Measurements from ENCODE around the gene IQGAP1.
A peak's percentile ranks its signal among the peaks of the same experiment; 100 is the strongest.

Gene IQGAP1

GRCh38 chr15:90442423-90442822 is 54.4 kb downstream of the IQGAP1 start:
- no peak for TF ChIP-seq TAF1 (IDR thresholded peaks at IDR 0.05; ENCODE audit: low read depth, low read length)
- no peak for TF ChIP-seq PAX5 (IDR thresholded peaks at IDR 0.05; ENCODE audit: insufficient read depth, low read length, severe bottlenecking)
- no peak for TF ChIP-seq SPI1 (IDR thresholded peaks at IDR 0.05; ENCODE audit: low read depth, low read length)
- no peak for TF ChIP-seq POLR2A (IDR thresholded peaks at IDR 0.05; ENCODE audit: low read depth, low read length)
- TF ChIP-seq POLR2AphosphoS5 (IDR thresholded peaks at IDR 0.05; ENCODE audit: low read depth, low read length), result no peak
- TF ChIP-seq POU2F2 (IDR thresholded peaks at IDR 0.05; ENCODE audit: low read depth, low read length), result no peak
- FAIRE-seq, result no peak
- DNase-seq (ENCODE audit: insufficient read length, low spot score), result no peak

GRCh38 chr15:90449206-90449735 is 61.2 kb downstream of the IQGAP1 start:
- FAIRE-seq, result no peak
- TF ChIP-seq PAX5 (IDR thresholded peaks at IDR 0.05; ENCODE audit: insufficient read depth, low read length, severe bottlenecking), result no peak
- no peak for TF ChIP-seq TAF1 (IDR thresholded peaks at IDR 0.05; ENCODE audit: low read depth, low read length)
- no peak for TF ChIP-seq SPI1 (IDR thresholded peaks at IDR 0.05; ENCODE audit: low read depth, low read length)
- TF ChIP-seq POU2F2 (IDR thresholded peaks at IDR 0.05; ENCODE audit: low read depth, low read length), result no peak
- no peak for TF ChIP-seq POLR2A (IDR thresholded peaks at IDR 0.05; ENCODE audit: low read depth, low read length)
- TF ChIP-seq POLR2AphosphoS5 (IDR thresholded peaks at IDR 0.05; ENCODE audit: low read depth, low read length), result no peak
- DNase-seq (ENCODE audit: insufficient read length, low spot score), result no peak

GRCh38 chr15:90451053-90451850 is 63.2 kb downstream of the IQGAP1 start:
- FAIRE-seq (no peak), DNase-seq (ENCODE audit: insufficient read length, low spot score) (no peak)
- TF ChIP-seq SPI1 (IDR thresholded peaks at IDR 0.05; ENCODE audit: low read depth, low read length), result no peak
- TF ChIP-seq POLR2AphosphoS5 (IDR thresholded peaks at IDR 0.05; ENCODE audit: low read depth, low read length), result no peak
- TF ChIP-seq PAX5 (IDR thresholded peaks at IDR 0.05; ENCODE audit: insufficient read depth, low read length, severe bottlenecking), result no peak
- no peak for TF ChIP-seq POLR2A (IDR thresholded peaks at IDR 0.05; ENCODE audit: low read depth, low read length)
- TF ChIP-seq POU2F2 (IDR thresholded peaks at IDR 0.05; ENCODE audit: low read depth, low read length), result no peak
- TF ChIP-seq TAF1 (IDR thresholded peaks at IDR 0.05; ENCODE audit: low read depth, low read length), result no peak

- TF ChIP-seq TAF1 (IDR thresholded peaks at IDR 0.05; ENCODE audit: low read depth, low read length), result no peak
- TF ChIP-seq POU2F2 (IDR thresholded peaks at IDR 0.05; ENCODE audit: low read depth, low read length), result no peak
- no peak for TF ChIP-seq POLR2AphosphoS5 (IDR thresholded peaks at IDR 0.05; ENCODE audit: low read depth, low read length)
- TF ChIP-seq PAX5 (IDR thresholded peaks at IDR 0.05; ENCODE audit: insufficient read depth, low read length, severe bottlenecking), result no peak
- TF ChIP-seq POLR2A (IDR thresholded peaks at IDR 0.05; ENCODE audit: low read depth, low read length), result no peak
- no peak for TF ChIP-seq SPI1 (IDR thresholded peaks at IDR 0.05; ENCODE audit: low read depth, low read length)
- FAIRE-seq (no peak), DNase-seq (ENCODE audit: insufficient read length, low spot score) (no peak)
Measured at GRCh38 chr15:90456236-90456635, 68.2 kb downstream of the IQGAP1 start.

GRCh38 chr15:90458061-90458460 is 70.0 kb downstream of the IQGAP1 start:
- DNase-seq (ENCODE audit: insufficient read length, low spot score) (no peak), FAIRE-seq (no peak)
- TF ChIP-seq POLR2AphosphoS5 (IDR thresholded peaks at IDR 0.05; ENCODE audit: low read depth, low read length), result no peak
- TF ChIP-seq SPI1 (IDR thresholded peaks at IDR 0.05; ENCODE audit: low read depth, low read length), result no peak
- TF ChIP-seq POLR2A (IDR thresholded peaks at IDR 0.05; ENCODE audit: low read depth, low read length), result no peak
- no peak for TF ChIP-seq PAX5 (IDR thresholded peaks at IDR 0.05; ENCODE audit: insufficient read depth, low read length, severe bottlenecking)
- no peak for TF ChIP-seq TAF1 (IDR thresholded peaks at IDR 0.05; ENCODE audit: low read depth, low read length)
- TF ChIP-seq POU2F2 (IDR thresholded peaks at IDR 0.05; ENCODE audit: low read depth, low read length), result no peak

- FAIRE-seq (no peak), DNase-seq (ENCODE audit: insufficient read length, low spot score) (no peak)
- TF ChIP-seq POLR2AphosphoS5 (IDR thresholded peaks at IDR 0.05; ENCODE audit: low read depth, low read length), result no peak
- no peak for TF ChIP-seq SPI1 (IDR thresholded peaks at IDR 0.05; ENCODE audit: low read depth, low read length)
- no peak for TF ChIP-seq POU2F2 (IDR thresholded peaks at IDR 0.05; ENCODE audit: low read depth, low read length)
Measured at GRCh38 chr15:90459368-90459767, 71.3 kb downstream of the IQGAP1 start.

GRCh38 chr15:90460142-90460824 is 72.2 kb downstream of the IQGAP1 start:
- TF ChIP-seq POLR2A (IDR thresholded peaks at IDR 0.05; ENCODE audit: low read depth, low read length), result no peak
- no peak for TF ChIP-seq POLR2AphosphoS5 (IDR thresholded peaks at IDR 0.05; ENCODE audit: low read depth, low read length)
- no peak for TF ChIP-seq POU2F2 (IDR thresholded peaks at IDR 0.05; ENCODE audit: low read depth, low read length)
- no peak for FAIRE-seq

GRCh38 chr15:90463381-90463780 is 75.3 kb downstream of the IQGAP1 start:
- no peak for TF ChIP-seq POLR2A (IDR thresholded peaks at IDR 0.05; ENCODE audit: low read depth, low read length)
- TF ChIP-seq PAX5 (IDR thresholded peaks at IDR 0.05; ENCODE audit: insufficient read depth, low read length, severe bottlenecking), result no peak
- TF ChIP-seq TAF1 (IDR thresholded peaks at IDR 0.05; ENCODE audit: low read depth, low read length), result no peak
- TF ChIP-seq POLR2AphosphoS5 (IDR thresholded peaks at IDR 0.05; ENCODE audit: low read depth, low read length), result no peak
- TF ChIP-seq POU2F2 (IDR thresholded peaks at IDR 0.05; ENCODE audit: low read depth, low read length), result no peak
- TF ChIP-seq SPI1 (IDR thresholded peaks at IDR 0.05; ENCODE audit: low read depth, low read length), result no peak
- FAIRE-seq (peak; percentile 55), DNase-seq (ENCODE audit: insufficient read length, low spot score) (no peak)

More at GRCh38 chr15:90460142-90460824, 72.2 kb downstream of the IQGAP1 start:
- no peak for DNase-seq (ENCODE audit: insufficient read length, low spot score)

GRCh38 chr15:90465140-90465929 is 77.3 kb downstream of the IQGAP1 start:
- FAIRE-seq, result no peak
- no peak for TF ChIP-seq POLR2AphosphoS5 (IDR thresholded peaks at IDR 0.05; ENCODE audit: low read depth, low read length)
- no peak for TF ChIP-seq PAX5 (IDR thresholded peaks at IDR 0.05; ENCODE audit: insufficient read depth, low read length, severe bottlenecking)
- no peak for TF ChIP-seq TAF1 (IDR thresholded peaks at IDR 0.05; ENCODE audit: low read depth, low read length)
- no peak for TF ChIP-seq POLR2A (IDR thresholded peaks at IDR 0.05; ENCODE audit: low read depth, low read length)
- TF ChIP-seq POU2F2 (IDR thresholded peaks at IDR 0.05; ENCODE audit: low read depth, low read length), result no peak
- TF ChIP-seq SPI1 (IDR thresholded peaks at IDR 0.05; ENCODE audit: low read depth, low read length), result no peak
- DNase-seq (ENCODE audit: insufficient read length, low spot score), result no peak

All from GM12891 (cell line).